Activated CD4-positive, alpha-beta T cell treated with anti-CD3 and anti-CD28 coated beads, Interleukin-2, amount 10 ng/mL, durations not matched to agents 7 days and 5 days (primary cell): Measurements from ENCODE around the gene GTPBP1. TPM values are rescaled to one million over a fixed set of nuclear protein-coding genes. Genes with fewer than 3 reads are reported as not detected.

Experiments used
- CTCF ChIA-PET: fragments of 350-600 bp; sonication (Branson Sonifier 250); formaldehyde crosslinking; loops from one replicate; lab custom pipeline; 2021; ENCODE audit warnings: antibody characterized with exemption; lab: Charles Lee
- POLR2A ChIA-PET: fragments of 350-600 bp; sonication (Branson Sonifier 250); formaldehyde crosslinking; loops from one replicate; lab custom pipeline; 2021; ENCODE audit warnings: antibody characterized with exemption; lab: Charles Lee
- DNase-seq: peaks from one replicate; pipeline ENCODE4 v3.0.0-alpha.2; 2020
- H3K27ac Mint-ChIP-seq: one replicate; pipeline ENCODE4 v1.8.0; 2021; ENCODE audit warnings: mild to moderate bottlenecking, moderate library complexity, mixed read lengths
- H3K27me3 Mint-ChIP-seq: one replicate; pipeline ENCODE4 v1.8.0; 2021; ENCODE audit warnings: mixed read lengths
- H3K36me3 Mint-ChIP-seq: one replicate; pipeline ENCODE4 v1.8.0; 2021; ENCODE audit warnings: low read depth, mixed read lengths
- H3K4me1 Mint-ChIP-seq: one replicate; pipeline ENCODE4 v1.8.0; 2021; ENCODE audit warnings: mixed read lengths
- H3K4me3 Mint-ChIP-seq: one replicate; pipeline ENCODE4 v1.8.0; 2021; ENCODE audit warnings: mild to moderate bottlenecking, moderate library complexity, mixed read lengths
- H3K9me3 Mint-ChIP-seq: one replicate; pipeline ENCODE4 v1.8.0; 2021; ENCODE audit warnings: mixed read lengths
- total RNA-seq, 2 experiments: library from RNA; stranded (reverse); gene quantifications; one replicate each; pipeline ENCODE4 v1.2.3, GENCODE V29; 2021

Gene GTPBP1
- total RNA-seq, 2 experiments from 2014 or later: 68.5 to 77.1 TPM

- H3K27me3 Mint-ChIP-seq: no peaks in the 10 kb centered on the region
- H3K9me3 Mint-ChIP-seq: no peaks in the 10 kb centered on the region
- H3K27ac Mint-ChIP-seq: no peak overlapping the region
- peaks cover 42% of the 10 kb centered on the region for H3K36me3 Mint-ChIP-seq
- DNase-seq: no peak
- H3K4me3 Mint-ChIP-seq: no peak overlapping the region
- peaks cover 17% of the 10 kb centered on the region for H3K4me1 Mint-ChIP-seq
- CTCF ChIA-PET: interaction anchor here (1.0 to 1.2 kb wide), 2 partner anchors 9 to 15 kb away, joined by 3 to 5 read pairs; no protein-coding TSS in a partner anchor
- POLR2A ChIA-PET: no interaction called here
Observed at GRCh38 chr22:38718414-38718813, 12.7 kb downstream of the GTPBP1 start.

GRCh38 chr22:38719196-38719595 lies 13.5 kb downstream of the GTPBP1 start:
- no peak for DNase-seq
- ChIA-PET POLR2A (no interaction called here), CTCF (interaction anchor here (0.6 kb wide), 1 partner anchor 1984 kb away, joined by 3 read pairs; no protein-coding TSS in a partner anchor)
- Mint-ChIP-seq H3K9me3 (no peaks in the 10 kb centered on the region), H3K27ac (no peak overlapping the region), H3K27me3 (no peaks in the 10 kb centered on the region), H3K4me3 (no peak overlapping the region), H3K4me1 (peaks cover 12% of the 10 kb centered on the region), H3K36me3 (peaks cover 50% of the 10 kb centered on the region)

GRCh38 chr22:38720350-38720749 lies 14.6 kb downstream of the GTPBP1 start:
- Mint-ChIP-seq H3K4me1 (peaks cover 7% of the 10 kb centered on the region), H3K9me3 (no peaks in the 10 kb centered on the region), H3K27me3 (no peaks in the 10 kb centered on the region), H3K4me3 (no peak overlapping the region), H3K36me3 (peaks cover 57% of the 10 kb centered on the region), H3K27ac (no peak overlapping the region)
- POLR2A ChIA-PET: no interaction called here
- no peak for DNase-seq
- CTCF ChIA-PET: interaction anchor here (0.8 to 1.0 kb wide), 2 partner anchors 13 to 14 kb away, joined by 4 read pairs; no protein-coding TSS in a partner anchor

GRCh38 chr22:38721551-38721950 lies 15.8 kb downstream of the GTPBP1 start:
- peaks cover 6% of the 10 kb centered on the region for H3K4me1 Mint-ChIP-seq
- H3K27ac Mint-ChIP-seq: no peak overlapping the region
- peaks cover 61% of the 10 kb centered on the region for H3K36me3 Mint-ChIP-seq
- POLR2A ChIA-PET: no interaction called here
- H3K9me3 Mint-ChIP-seq: no peaks in the 10 kb centered on the region
- H3K4me3 Mint-ChIP-seq: no peak overlapping the region
- CTCF ChIA-PET: interaction anchor here (1.2 kb wide), 2 partner anchors 12 to 13 kb away, joined by 4 to 5 read pairs; no protein-coding TSS in a partner anchor
- no peaks in the 10 kb centered on the region for H3K27me3 Mint-ChIP-seq
- no peak for DNase-seq

- CTCF ChIA-PET: interaction anchor here (1.0 to 3.0 kb wide), 7 partner anchors 9 to 27 kb away, joined by 3 to 16 read pairs (median 9); partner anchors contain the start of gene GTPBP1
- H3K36me3 Mint-ChIP-seq: peaks cover 64% of the 10 kb centered on the region
- POLR2A ChIA-PET: no interaction called here
- no peaks in the 10 kb centered on the region for H3K27me3 Mint-ChIP-seq
- no peaks in the 10 kb centered on the region for H3K9me3 Mint-ChIP-seq
- H3K4me3 Mint-ChIP-seq: no peak overlapping the region
- H3K4me1 Mint-ChIP-seq: peaks cover 10% of the 10 kb centered on the region
- DNase-seq: no peak
- no peak overlapping the region for H3K27ac Mint-ChIP-seq
Observed at GRCh38 chr22:38724176-38724575, 18.4 kb downstream of the GTPBP1 start.

GRCh38 chr22:38724926-38725571 lies 19.3 kb downstream of the GTPBP1 start:
- no peaks in the 10 kb centered on the region for H3K27me3 Mint-ChIP-seq
- H3K4me3 Mint-ChIP-seq: no peak overlapping the region
- no peak overlapping the region for H3K27ac Mint-ChIP-seq
- H3K9me3 Mint-ChIP-seq: no peaks in the 10 kb centered on the region
- peaks cover 10% of the 10 kb centered on the region for H3K4me1 Mint-ChIP-seq
- H3K36me3 Mint-ChIP-seq: peaks cover 69% of the 10 kb centered on the region
- peak; percentile 60 for DNase-seq
- ChIA-PET CTCF (interaction anchor here (0.8 to 3.0 kb wide), 10 partner anchors 10 to 34 kb away, joined by 3 to 16 read pairs (median 6); partner anchors contain the start of gene GTPBP1), POLR2A (interaction anchor here (0.6 to 1.2 kb wide), 3 partner anchors 8 to 25 kb away, joined by 3 to 7 read pairs (median 4); no protein-coding TSS in a partner anchor)

GRCh38 chr22:38725900-38726655 lies 20.3 kb downstream of the GTPBP1 start:
- no peaks in the 10 kb centered on the region for H3K9me3 Mint-ChIP-seq
- H3K36me3 Mint-ChIP-seq: peaks cover 77% of the 10 kb centered on the region
- no peak for DNase-seq
- H3K4me1 Mint-ChIP-seq: peaks cover 8% of the 10 kb centered on the region
- no peaks in the 10 kb centered on the region for H3K27me3 Mint-ChIP-seq
- no peak overlapping the region for H3K4me3 Mint-ChIP-seq
- no peak overlapping the region for H3K27ac Mint-ChIP-seq
- ChIA-PET CTCF (interaction anchor here (1.6 to 3.0 kb wide), 6 partner anchors 9 to 25 kb away, joined by 3 to 16 read pairs (median 9); partner anchors contain the start of gene GTPBP1), POLR2A (interaction anchor here (0.6 to 0.9 kb wide), 2 partner anchors 9 to 26 kb away, joined by 3 to 7 read pairs; no protein-coding TSS in a partner anchor)

- no peak overlapping the region for H3K4me3 Mint-ChIP-seq
- ChIA-PET POLR2A (no interaction called here), CTCF (interaction anchor here (1.6 to 1.8 kb wide), 2 partner anchors 10 to 21 kb away, joined by 3 read pairs; partner anchors contain the start of gene GTPBP1)
- no peaks in the 10 kb centered on the region for H3K9me3 Mint-ChIP-seq
- peaks cover 8% of the 10 kb centered on the region for H3K4me1 Mint-ChIP-seq
- no peak overlapping the region for H3K27ac Mint-ChIP-seq
- H3K36me3 Mint-ChIP-seq: peaks cover 73% of the 10 kb centered on the region
- no peaks in the 10 kb centered on the region for H3K27me3 Mint-ChIP-seq
- no peak for DNase-seq
Observed at GRCh38 chr22:38727123-38727522, 21.4 kb downstream of the GTPBP1 start.

GRCh38 chr22:38727530-38728451 lies 22.0 kb downstream of the GTPBP1 start:
- no peak for DNase-seq
- CTCF ChIA-PET: interaction anchor here (0.6 to 2.4 kb wide), 4 partner anchors 9 to 325 kb away, joined by 3 to 6 read pairs (median 3); partner anchors contain the start of gene GTPBP1
- no peak overlapping the region for H3K4me3 Mint-ChIP-seq
- peaks cover 8% of the 10 kb centered on the region for H3K4me1 Mint-ChIP-seq
- peaks cover 68% of the 10 kb centered on the region for H3K36me3 Mint-ChIP-seq
- no peaks in the 10 kb centered on the region for H3K27me3 Mint-ChIP-seq
- H3K27ac Mint-ChIP-seq: no peak overlapping the region
- POLR2A ChIA-PET: no interaction called here
- H3K9me3 Mint-ChIP-seq: no peaks in the 10 kb centered on the region

- Mint-ChIP-seq H3K36me3 (peaks cover 69% of the 10 kb centered on the region), H3K4me3 (no peak overlapping the region), H3K4me1 (peaks cover 15% of the 10 kb centered on the region), H3K27me3 (no peaks in the 10 kb centered on the region), H3K27ac (peak overlapping the region; percentile 41), H3K9me3 (no peaks in the 10 kb centered on the region)
- ChIA-PET POLR2A (no interaction called here), CTCF (interaction anchor here (0.6 to 2.4 kb wide), 4 partner anchors 11 to 324 kb away, joined by 3 to 6 read pairs (median 4); partner anchors contain the start of gene GTPBP1)
- DNase-seq: no peak
Observed at GRCh38 chr22:38728871-38729796, 23.4 kb downstream of the GTPBP1 start.

- ChIA-PET POLR2A (no interaction called here), CTCF (interaction anchor here (1.2 to 2.4 kb wide), 3 partner anchors 10 to 24 kb away, joined by 3 to 6 read pairs (median 4); partner anchors contain the start of gene GTPBP1)
- peaks cover 23% of the 10 kb centered on the region for H3K4me1 Mint-ChIP-seq
- no peaks in the 10 kb centered on the region for H3K9me3 Mint-ChIP-seq
- peaks cover 68% of the 10 kb centered on the region for H3K36me3 Mint-ChIP-seq
- no peak for DNase-seq
- no peaks in the 10 kb centered on the region for H3K27me3 Mint-ChIP-seq
- H3K27ac Mint-ChIP-seq: peak overlapping the region; percentile 63
- H3K4me3 Mint-ChIP-seq: no peak overlapping the region
Observed at GRCh38 chr22:38729946-38730345, 24.2 kb downstream of the GTPBP1 start.
